ENCODE measurements around the gene GJD3.

GRCh38 chr17:40407460-40407859 lies 42.9 kb upstream of the GJD3 start:
- TF ChIP-seq POLR2A (IDR thresholded peaks at IDR 0.05; ENCODE audit: low read depth, low read length) (no peak), TAF1 (IDR thresholded peaks at IDR 0.05; ENCODE audit: borderline replicate concordance, low read depth, low read length) (no peak)
